Fibroblast of lung (primary cell): ENCODE data around the gene TMEM270. TPM values are rescaled to one million over a fixed set of nuclear protein-coding genes. Genes with fewer than 3 reads are reported as not detected.

Experiments used
- DNase-seq, 2 donors: peaks; one replicate each; pipeline versions ENCODE4 v3.0.0 to v3.0.0-alpha.2; 2010; ENCODE audit warnings: low read depth in 2 of 2
- H2AFZ ChIP-seq: 2 replicates; pipeline ENCODE4 v1.5.1; 2012; ENCODE audit warnings: low read length, control low read depth, inconsistent platforms
- H3K27ac ChIP-seq: 2 replicates; pipeline ENCODE4 v1.5.1; 2011; ENCODE audit warnings: low read length, control low read depth; ENCODE audit not compliant: insufficient read depth
- H3K27me3 ChIP-seq: 2 replicates; pipeline ENCODE4 v1.5.1; 2011; ENCODE audit warnings: mild to moderate bottlenecking, low read length; ENCODE audit not compliant: control insufficient read depth, insufficient read depth
- H3K36me3 ChIP-seq: 2 replicates; pipeline ENCODE4 v1.5.1; 2011; ENCODE audit warnings: low read length; ENCODE audit not compliant: control insufficient read depth, insufficient read depth
- H3K4me1 ChIP-seq: 2 replicates; pipeline ENCODE4 v1.5.1; 2011; ENCODE audit warnings: low read length; ENCODE audit not compliant: control insufficient read depth, insufficient read depth; ENCODE audit errors: extremely low read depth
- H3K4me2 ChIP-seq: 2 replicates; pipeline ENCODE4 v1.5.1; 2011; ENCODE audit warnings: low read length, control low read depth; ENCODE audit not compliant: insufficient read depth; ENCODE audit errors: extremely low read depth
- H3K4me3 ChIP-seq, 4 experiments: fragments of 200-600 bp in 1 of 4; sonication (generic) in 1 of 4; replicated peaks in 1 of 4; 2 replicates each; pipeline ENCODE4 v1.5.1; 2011 to 2016; ENCODE audit warnings: low read length in 4 of 4, low read depth in 3 of 4, mild to moderate bottlenecking in 3 of 4, control low read depth in 2 of 4, inconsistent platforms in 1 of 4, mixed read lengths in 1 of 4; ENCODE audit not compliant: insufficient read depth in 1 of 4; ENCODE audit errors: control extremely low read depth in 1 of 4
- H3K79me2 ChIP-seq: 2 replicates; pipeline ENCODE4 v1.5.1; 2012; ENCODE audit warnings: mild to moderate bottlenecking, low read length, inconsistent platforms; ENCODE audit not compliant: control insufficient read depth, insufficient read depth
- H3K9ac ChIP-seq: 2 replicates; pipeline ENCODE4 v1.5.1; 2011; ENCODE audit warnings: mild to moderate bottlenecking, low read length, control low read depth; ENCODE audit not compliant: insufficient read depth
- H3K9me3 ChIP-seq: 2 replicates; pipeline ENCODE4 v1.5.1; 2012; ENCODE audit warnings: low read depth, low read length; ENCODE audit not compliant: control insufficient read depth, insufficient read depth
- H4K20me1 ChIP-seq: 2 replicates; pipeline ENCODE4 v1.5.1; 2011; ENCODE audit warnings: low read length; ENCODE audit not compliant: control insufficient read depth, insufficient read depth; ENCODE audit errors: extremely low read depth
- CTCF ChIP-seq, 2 donors: IDR thresholded peaks in 1 of 2; conservative IDR thresholded peaks in 1 of 2; 1 replicate in 1 of 2; 2 replicates in 1 of 2; pipeline ENCODE4 v1.5.1; 2011 to 2012; ENCODE audit warnings: low read length in 2 of 2, control low read depth in 1 of 2, inconsistent platforms in 1 of 2, low read depth in 1 of 2, mild to moderate bottlenecking in 1 of 2
- EZH2 ChIP-seq: IDR thresholded peaks from 2 replicates; pipeline ENCODE4 v1.5.1; 2012; ENCODE audit warnings: low read length, control low read depth, mild to moderate bottlenecking; ENCODE audit errors: missing control alignments
- polyA plus RNA-seq, 2 donors: library from polyadenylated mRNA; depleted of rRNA in 1 of 2; stranded (reverse) in 1 of 2; unstranded in 1 of 2; fragments of >200 nt; gene quantifications; 2 replicates each; pipeline ENCODE4 v1.2.1, GENCODE V29; 2011 to 2012; ENCODE audit warnings: missing spikeins in 1 of 2
- total RNA-seq: library from RNA; depleted of rRNA; stranded (reverse); fragments of >200 nt; gene quantifications from 2 replicates; pipeline ENCODE4 v1.2.1, GENCODE V29; 2014

Gene TMEM270
- total and polyA plus RNA-seq, 2 donors (not counting 1 experiment from before 2014, with no cell fraction given), result not detected

- Histone ChIP-seq H2AFZ (no peak overlapping the region), H3K4me2 (no peak overlapping the region), H3K36me3 (no peaks in the 10 kb centered on the region), H3K9me3 (no peaks in the 10 kb centered on the region), H4K20me1 (no peaks in the 10 kb centered on the region), H3K4me3 (no peak overlapping the region), H3K9ac (no peak overlapping the region), H3K79me2 (no peaks in the 10 kb centered on the region), H3K4me1 (peaks cover 5% of the 10 kb centered on the region), H3K27me3 (no peaks in the 10 kb centered on the region), H3K27ac (no peak overlapping the region)
- no peak for DNase-seq
- TF ChIP-seq CTCF (conservative IDR thresholded peaks at IDR 0.05 in 1 of 2, IDR thresholded peaks at IDR 0.05 in 1 of 2; ENCODE audit: low read depth in 1 of 2, low read length in 2 of 2), result no peak
- TF ChIP-seq EZH2, result no peak
These were observed 20.1 kb upstream of the TMEM270 start for GRCh38 chr7:73840715-73841379.

GRCh38 chr7:73841689-73842066, 19.3 kb upstream of the TMEM270 start:
- Histone ChIP-seq H3K36me3 (no peaks in the 10 kb centered on the region), H2AFZ (peak overlapping the region; percentile 84), H3K4me3 (peak overlapping the region; percentile 61 to 80 (median 68)), H3K79me2 (no peaks in the 10 kb centered on the region), H3K27ac (peak overlapping the region; percentile 59), H3K9ac (peak overlapping the region; percentile 81), H3K27me3 (no peaks in the 10 kb centered on the region), H4K20me1 (no peaks in the 10 kb centered on the region), H3K9me3 (no peaks in the 10 kb centered on the region), H3K4me1 (peaks cover 5% of the 10 kb centered on the region), H3K4me2 (peak overlapping the region; percentile 80)
- DNase-seq, result no peak
- TF ChIP-seq EZH2 (no peak), CTCF (conservative IDR thresholded peaks at IDR 0.05 in 1 of 2, IDR thresholded peaks at IDR 0.05 in 1 of 2; ENCODE audit: low read depth in 1 of 2, low read length in 2 of 2) (no peak)

DNA sequence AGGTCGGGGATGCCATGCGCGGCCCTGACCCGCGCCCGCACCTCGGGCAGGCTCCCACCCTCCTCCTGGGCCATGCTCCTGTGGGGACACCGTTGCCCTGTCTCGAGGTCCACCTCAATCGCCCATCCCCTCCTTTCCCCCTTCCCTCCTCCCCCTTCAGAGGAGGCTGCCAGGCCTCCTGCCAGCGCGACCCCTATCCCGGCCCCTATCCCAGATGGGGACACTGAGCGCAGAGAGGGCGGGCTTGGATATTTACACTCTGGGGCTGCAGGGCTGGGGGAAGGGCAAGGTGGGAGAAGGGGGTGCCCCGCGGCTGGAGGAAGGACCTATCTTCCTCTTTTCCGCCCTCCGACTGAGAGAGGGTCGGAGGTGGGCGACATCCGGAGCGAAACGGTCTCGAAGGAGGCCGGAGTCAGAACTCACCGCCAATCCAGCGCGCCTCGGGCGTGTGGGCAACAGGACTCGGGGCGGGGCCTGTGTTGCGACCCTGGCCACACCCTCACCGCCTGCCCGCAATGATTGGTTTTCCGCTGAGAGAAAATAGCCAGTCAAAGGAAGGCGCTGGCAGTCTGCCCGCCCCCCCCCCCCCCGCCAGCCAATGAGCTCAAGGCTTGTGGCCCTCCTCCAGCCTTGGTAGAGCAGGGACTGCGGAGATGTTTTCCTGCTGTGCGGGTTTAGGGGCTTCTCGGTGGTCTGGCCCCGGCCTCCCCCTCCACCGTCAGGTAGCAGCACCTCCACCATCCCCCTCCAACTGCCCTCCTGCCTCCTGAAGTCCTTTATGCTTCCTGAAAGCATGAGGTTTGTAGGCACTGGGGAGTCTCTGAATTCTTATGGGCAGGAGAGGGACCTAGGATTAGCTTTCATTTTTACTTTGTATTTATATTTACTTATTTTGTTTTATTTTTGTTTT, 18.6 kb upstream of the TMEM270 start, which contains the start of gene METTL27:
Gene METTL27 (minus strand): TSS at position 450 of the 910 bp plus-strand sequence. CDS start 376 bp downstream, at position 74.
- no peaks in the 10 kb centered on the region for H3K79me2 ChIP-seq
- no peak for TF ChIP-seq EZH2
- no peak for TF ChIP-seq CTCF (conservative IDR thresholded peaks at IDR 0.05 in 1 of 2, IDR thresholded peaks at IDR 0.05 in 1 of 2; ENCODE audit: low read depth in 1 of 2, low read length in 2 of 2)
- H3K27ac ChIP-seq, result peak within 1 kb of the TSS; percentile 59
- H3K27me3 ChIP-seq, result no peaks in the 10 kb centered on the region
- H3K36me3 ChIP-seq, result no peaks in the 10 kb centered on the region
- peaks cover 5% of the 10 kb centered on the region for H3K4me1 ChIP-seq
- H3K4me3 ChIP-seq, result peak within 1 kb of the TSS; percentile 74 to 80 (median 77)
- H4K20me1 ChIP-seq, result no peaks in the 10 kb centered on the region
- peak within 1 kb of the TSS; percentile 94 for H2AFZ ChIP-seq
- peak within 1 kb of the TSS; percentile 82 for H3K4me2 ChIP-seq
- peak; percentile 89 to 92 for DNase-seq
- H3K9ac ChIP-seq, result peak within 1 kb of the TSS; percentile 81
- H3K9me3 ChIP-seq, result no peaks in the 10 kb centered on the region
